HG03108 (cell line): ENCODE measurements around the gene CAPN15.
"Not testable (repeated sequence)": the region's sequence is repeated elsewhere in the genome, so short reads cannot be mapped to it uniquely, and the experiment has no call there.

Source experiments
- ATAC-seq: cut with Tn5 transposase; IDR thresholded peaks from one replicate; pipeline ENCODE4 v1.9.1; 2021; ENCODE audit warnings: moderate library complexity; ENCODE audit not compliant: unreplicated experiment

The CAPN15 gene

DNA sequence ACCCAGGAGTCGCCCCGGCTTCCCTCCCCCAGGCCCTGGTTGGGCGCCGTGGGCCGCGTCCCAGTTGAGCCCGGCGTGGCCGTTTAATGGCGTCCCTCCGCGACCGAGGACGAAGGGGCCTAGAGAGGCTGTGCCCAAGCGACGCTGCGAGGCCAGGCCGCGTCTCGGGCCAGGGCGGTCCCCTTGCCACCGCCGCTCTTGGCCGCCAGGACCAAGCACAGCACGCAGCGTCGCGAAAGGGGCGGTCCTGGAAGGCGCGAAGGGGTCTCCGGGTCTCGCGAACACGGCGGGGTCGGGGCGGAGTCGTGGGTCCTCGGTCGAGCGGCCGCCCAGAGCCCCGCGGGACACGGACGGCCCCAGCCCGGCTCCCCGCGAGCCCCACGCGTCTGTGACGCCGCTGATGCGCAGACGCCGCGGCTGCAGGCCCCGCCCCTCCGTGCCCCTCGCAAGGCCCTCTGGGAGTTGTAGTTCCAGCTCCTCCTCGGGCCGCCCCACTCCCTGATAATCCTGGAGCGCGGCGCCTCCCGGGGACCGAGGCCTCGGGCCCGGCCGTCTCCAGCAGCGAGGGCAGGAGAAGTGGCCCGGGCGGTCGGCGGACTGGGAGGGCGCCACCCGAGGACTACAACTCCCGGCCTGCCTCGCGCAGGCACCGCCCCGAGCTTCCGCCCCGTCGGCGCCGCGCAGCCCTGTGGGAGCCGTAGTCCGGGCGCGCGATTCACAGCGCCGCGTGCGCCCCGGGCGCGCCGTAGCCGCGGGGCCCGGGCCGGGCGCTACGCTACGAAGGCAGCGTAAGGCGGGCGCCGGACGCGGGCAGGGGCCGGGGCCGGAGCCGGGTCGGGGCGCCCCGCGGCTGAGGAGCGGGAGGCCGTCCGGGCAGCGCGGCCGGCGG lies at the start of gene CAPN15:
Gene CAPN15 (plus strand): TSS at position 698 of the 889 bp plus-strand sequence. CDS start 19,127 bp downstream, outside the sequence.
- ATAC-seq, result peak; percentile 59

- ATAC-seq, result not testable (repeated sequence)
These were observed 49.2 kb upstream of the CAPN15 start for GRCh38 chr16:478287-478686.

- no peak for ATAC-seq
These were observed 44.9 kb upstream of the CAPN15 start for GRCh38 chr16:482468-483185.

GRCh38 chr16:483341-484075 lies 44.0 kb upstream of the CAPN15 start:
- ATAC-seq, result no peak

- no peak for ATAC-seq
These were observed 37.9 kb upstream of the CAPN15 start for GRCh38 chr16:489606-490005.

DNA sequence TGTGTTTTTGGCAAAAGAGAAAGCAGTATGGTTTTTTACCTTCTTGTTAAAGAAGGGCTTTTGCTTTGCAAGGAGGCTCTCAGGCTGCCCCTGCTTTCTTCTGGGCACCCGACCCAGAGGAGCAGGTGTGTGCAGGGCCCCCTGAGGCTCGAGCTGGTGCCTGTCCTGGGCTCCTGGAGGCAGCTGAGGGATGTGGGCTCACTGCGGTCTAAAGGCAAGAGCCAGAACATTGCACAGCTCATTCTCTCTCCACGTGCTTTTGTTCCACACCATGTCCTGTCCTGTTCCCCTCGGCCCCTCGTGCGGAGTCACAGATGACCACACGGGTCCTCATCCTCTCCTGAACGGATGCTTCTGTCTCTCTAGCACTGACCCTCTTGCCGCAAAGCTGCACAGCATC lies 36.7 kb upstream of the CAPN15 start:
- no peak for ATAC-seq

GRCh38 chr16:491220-491919 lies 36.1 kb upstream of the CAPN15 start:
- ATAC-seq, result no peak

- no peak for ATAC-seq
These were observed 35.2 kb upstream of the CAPN15 start for GRCh38 chr16:492211-492875.

DNA sequence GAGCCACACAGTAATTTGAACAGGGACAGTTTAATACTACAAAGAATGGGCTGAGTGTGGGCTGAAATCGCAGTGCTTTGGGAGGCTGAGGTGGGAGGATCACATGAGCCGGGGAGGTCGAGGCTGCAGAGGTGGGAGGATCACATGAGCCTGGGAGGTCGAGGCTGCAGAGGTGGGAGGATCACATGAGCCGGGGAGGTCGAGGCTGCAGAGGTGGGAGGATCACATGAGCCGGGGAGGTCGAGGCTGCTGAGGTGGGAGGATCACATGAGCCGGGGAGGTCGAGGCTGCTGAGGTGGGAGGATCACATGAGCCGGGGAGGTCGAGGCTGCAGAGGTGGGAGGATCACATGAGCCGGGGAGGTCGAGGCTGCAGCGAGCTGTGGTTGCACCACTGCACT lies 32.8 kb upstream of the CAPN15 start:
- ATAC-seq, result not testable (repeated sequence)

DNA sequence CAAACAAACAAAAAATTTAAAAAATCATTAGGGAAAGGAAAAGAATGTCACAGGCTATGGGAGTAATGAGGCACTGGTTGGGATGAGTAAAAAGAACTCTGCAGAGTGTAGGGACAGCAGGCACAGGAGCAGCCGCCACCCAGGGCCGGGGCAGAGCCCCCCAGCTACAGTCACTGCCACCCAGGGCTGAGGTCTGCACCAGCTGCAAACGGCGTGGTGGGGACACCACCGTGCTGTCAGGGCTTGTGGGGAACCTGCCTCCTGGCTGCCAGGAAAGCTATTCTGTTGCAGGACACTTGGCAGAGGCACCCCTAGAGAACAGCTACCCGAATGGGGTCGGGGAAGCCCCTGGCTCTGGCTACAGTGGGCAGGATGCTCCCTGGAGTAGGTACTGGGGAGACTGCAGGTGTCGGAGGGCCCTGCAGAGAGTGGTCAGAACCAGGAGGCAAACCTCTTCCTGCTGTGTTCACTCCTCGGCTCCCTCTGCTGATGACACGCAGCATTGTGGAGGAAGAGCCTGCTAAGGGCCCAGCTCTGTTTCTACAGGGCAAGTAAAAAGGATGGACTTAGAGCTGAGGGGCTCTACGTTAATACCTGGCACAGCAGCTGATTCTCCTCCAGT lies 32.3 kb upstream of the CAPN15 start:
- no peak for ATAC-seq

GRCh38 chr16:496097-496886 lies 31.2 kb upstream of the CAPN15 start:
- no peak for ATAC-seq

DNA sequence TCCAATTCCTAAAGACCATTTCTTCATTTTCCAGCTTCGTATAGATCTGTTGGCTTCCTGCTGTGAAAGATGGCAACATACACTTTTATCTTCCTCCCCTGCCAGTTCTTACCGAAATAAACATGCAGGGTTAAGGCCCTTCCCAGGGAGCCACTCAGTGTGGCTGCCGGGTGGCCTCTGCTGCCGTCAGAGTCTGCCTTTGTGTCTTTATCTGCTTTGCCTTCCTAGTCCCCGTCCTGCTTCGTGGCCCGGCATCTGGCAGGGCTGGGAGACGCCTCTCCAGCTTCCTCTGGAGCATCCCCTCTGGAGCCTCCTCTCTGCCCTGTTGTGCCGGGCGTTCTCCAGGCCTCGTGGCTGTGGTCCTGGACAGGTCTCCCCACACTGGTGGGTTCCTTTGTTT lies 30.3 kb upstream of the CAPN15 start:
- no peak for ATAC-seq

GRCh38 chr16:499924-500323 lies 27.6 kb upstream of the CAPN15 start:
- no peak for ATAC-seq

DNA sequence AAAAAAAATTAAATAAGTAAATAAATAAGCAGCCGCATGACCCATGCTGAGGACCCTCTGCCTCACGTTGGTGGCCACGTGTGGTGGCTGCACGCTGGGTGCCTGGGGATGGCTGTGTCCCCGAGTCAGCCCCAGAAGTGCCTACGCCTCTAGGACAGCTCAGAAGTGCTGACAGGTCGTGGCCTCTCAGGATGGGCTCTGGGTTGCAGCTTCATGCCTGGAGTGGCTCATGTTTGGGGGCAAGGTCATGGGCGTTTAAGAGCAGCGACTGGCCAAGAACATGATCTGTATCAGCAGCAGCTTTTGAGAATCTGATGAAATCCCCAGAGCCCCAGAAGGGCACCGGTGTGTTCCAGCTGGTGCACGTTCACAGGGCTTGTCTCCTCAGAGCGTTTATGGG lies 26.8 kb upstream of the CAPN15 start:
- no peak for ATAC-seq

GRCh38 chr16:502179-502943 lies 25.2 kb upstream of the CAPN15 start:
- ATAC-seq, result no peak

DNA sequence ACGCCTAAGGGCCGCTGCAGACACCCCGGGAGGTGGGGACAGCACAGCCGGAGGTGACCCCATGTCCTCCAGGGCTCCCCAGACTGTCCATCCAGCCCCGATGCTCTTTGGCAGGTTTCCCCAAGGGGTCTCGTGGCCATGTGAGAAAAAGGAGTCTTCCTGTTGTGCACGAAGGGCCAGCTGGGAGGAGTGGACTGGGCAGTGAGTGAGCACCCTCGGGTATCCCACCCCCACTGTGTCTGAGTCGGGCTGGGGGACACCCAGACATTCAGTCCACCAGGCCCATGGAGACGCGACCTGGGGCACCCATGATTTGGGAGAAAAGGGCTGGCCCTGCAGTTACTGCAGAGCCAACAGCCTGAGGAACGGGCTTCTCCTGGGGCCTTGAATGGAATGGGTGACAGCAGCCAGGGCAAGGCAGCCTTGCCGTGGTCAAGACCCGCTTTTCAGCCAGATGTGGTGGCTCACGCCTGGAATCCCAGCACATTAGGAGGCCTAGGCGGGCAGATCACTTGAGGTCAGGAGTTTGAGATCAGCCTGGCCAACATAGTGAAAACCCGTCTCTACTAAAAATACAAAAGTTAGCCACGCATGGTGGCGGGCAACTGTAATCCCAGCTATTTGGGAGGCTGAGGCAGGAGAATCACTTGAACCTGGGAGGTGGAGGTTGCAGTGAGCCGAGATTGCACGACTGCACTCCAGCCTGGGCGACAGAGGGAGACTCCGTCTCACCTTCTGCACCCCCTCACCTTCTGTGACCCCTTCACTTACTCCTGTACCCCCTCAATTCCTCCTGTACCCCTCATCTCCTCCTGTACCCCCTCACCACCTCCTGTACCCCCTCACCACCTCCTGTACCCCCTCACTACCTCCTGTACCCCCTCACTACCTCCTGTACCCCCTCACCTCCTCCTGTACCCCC lies 24.1 kb upstream of the CAPN15 start:
- no peak for ATAC-seq
